Gastroesophageal sphincter (tissue), 4 donors: ENCODE results near the gene ADAT3. TPM values are rescaled to one million over a fixed set of nuclear protein-coding genes. Genes with fewer than 3 reads are reported as not detected.

Source experiments
- ATAC-seq: fragments of 150-250 bp; one replicate; pipeline ENCODE4 v1.9.1; 2016; ENCODE audit warnings: mild to moderate bottlenecking, moderate library complexity
- H3K27ac ChIP-seq, 4 donors: fragments of 200-600 bp; sonication (generic) in 3 of 4; 1 replicate in 3 of 4; 2 replicates in 1 of 4; pipeline ENCODE4 v1.5.1; 2016 to 2019
- H3K27me3 ChIP-seq: fragments of 200-600 bp; sonication (generic); one replicate; pipeline ENCODE4 v1.5.1; 2019
- H3K36me3 ChIP-seq, 2 donors: fragments of 200-600 bp; sonication (generic); one replicate each; pipeline ENCODE4 v1.5.1; 2019; ENCODE audit warnings: control low read depth in 1 of 2
- H3K4me1 ChIP-seq, 3 donors: fragments of 200-600 bp; sonication (generic); 1 replicate in 2 of 3; 2 replicates in 1 of 3; pipeline ENCODE4 v1.5.1; 2016 to 2019; ENCODE audit warnings: control low read depth in 2 of 3
- H3K4me3 ChIP-seq, 2 donors: fragments of 200-600 bp; sonication (generic); one replicate each; pipeline ENCODE4 v1.5.1; 2019; ENCODE audit warnings: mild to moderate bottlenecking in 1 of 2, moderate library complexity in 1 of 2
- H3K9me3 ChIP-seq, 3 donors: fragments of 200-600 bp; sonication (generic); one replicate each; pipeline ENCODE4 v1.5.1; 2017 to 2019; ENCODE audit warnings: control low read depth in 2 of 3
- EP300 ChIP-seq: sonication (generic); formaldehyde crosslinking; IDR thresholded peaks from one replicate; pipeline ENCODE4 v1.6.1; 2017; ENCODE audit warnings: antibody characterized with exemption, mild to moderate bottlenecking
- POLR2A ChIP-seq, 2 donors: fragments of 450-650 bp; IDR thresholded peaks; one replicate each; pipeline ENCODE4 v1.6.1; 2017; ENCODE audit warnings: antibody characterized with exemption in 2 of 2, mild to moderate bottlenecking in 2 of 2, moderate library complexity in 1 of 2
- POLR2AphosphoS5 ChIP-seq: sonication (generic); formaldehyde crosslinking; IDR thresholded peaks from one replicate; pipeline ENCODE4 v1.6.1; 2017; ENCODE audit warnings: antibody characterized with exemption
- WGBS, 2 donors: methylation state at CpG; one replicate each; pipeline ENCODE4 v1.1.5; 2018; ENCODE audit warnings: low coverage in 1 of 2; 5-methylcytosine and 5-hydroxymethylcytosine counted together
- total RNA-seq, 4 donors: library from RNA; depleted of rRNA; stranded (reverse); fragments of >200 nt; gene quantifications; one replicate each; pipeline ENCODE4 v1.1.0, GENCODE V29; 2016
- TF ChIP-seq, protein P1 (sequence below), 4 experiments: fragments of 200-600 bp in 2 of 4; fragments of 450-650 bp in 2 of 4; sonication (generic) in 1 of 4; IDR thresholded peaks; one replicate each; pipeline ENCODE4 v1.5.1; 2017 to 2019; ENCODE audit warnings: antibody characterized with exemption in 4 of 4, mild to moderate bottlenecking in 2 of 4, moderate library complexity in 2 of 4

The ADAT3 gene
- total RNA-seq, 4 donors from 2014 or later = 0.47 to 4.2 (median 2.3) TPM

DNA sequence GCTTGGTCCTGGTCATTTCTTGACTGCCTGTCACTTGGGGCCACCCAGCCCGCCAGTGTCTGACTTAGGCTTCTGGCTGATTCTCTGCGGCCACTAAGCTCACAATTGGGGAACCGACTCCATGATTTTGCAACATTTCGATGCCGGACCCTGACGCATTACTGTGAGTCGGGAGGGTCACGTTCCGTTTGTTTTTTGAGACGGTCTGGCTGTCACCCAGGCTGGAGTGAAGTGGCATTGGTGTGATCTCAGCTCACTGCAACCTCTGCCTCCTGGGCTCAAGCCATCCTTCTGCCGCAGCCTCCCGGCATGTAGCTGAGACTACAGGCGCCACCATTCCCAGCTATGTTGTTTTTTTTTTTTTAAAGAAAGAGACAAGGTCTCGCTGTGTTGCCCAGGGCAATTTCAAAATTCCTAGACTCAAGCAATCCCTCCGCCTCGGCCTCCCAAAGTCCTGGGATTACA lies 3.2 kb upstream of the ADAT3 start:
- Histone ChIP-seq H3K4me1 (peaks cover 0 to 38% (median 4%) of the 10 kb centered on the region in 3 donors), H3K36me3 (no peaks in the 10 kb centered on the region), H3K27ac (peak overlapping the region in 3 of 4 donors; percentile 26 to 59 (median 36)), H3K4me3 (no peak overlapping the region), H3K27me3 (no peaks in the 10 kb centered on the region), H3K9me3 (no peaks in the 10 kb centered on the region)
- ATAC-seq = no peak
- WGBS, 2 donors = 62 to 100% methylated on average over 2 to 8 of the region's 16 CpGs
- TF ChIP-seq POLR2AphosphoS5 (no peak), POLR2A (IDR thresholded peaks at IDR 0.05) (no peak)

DNA sequence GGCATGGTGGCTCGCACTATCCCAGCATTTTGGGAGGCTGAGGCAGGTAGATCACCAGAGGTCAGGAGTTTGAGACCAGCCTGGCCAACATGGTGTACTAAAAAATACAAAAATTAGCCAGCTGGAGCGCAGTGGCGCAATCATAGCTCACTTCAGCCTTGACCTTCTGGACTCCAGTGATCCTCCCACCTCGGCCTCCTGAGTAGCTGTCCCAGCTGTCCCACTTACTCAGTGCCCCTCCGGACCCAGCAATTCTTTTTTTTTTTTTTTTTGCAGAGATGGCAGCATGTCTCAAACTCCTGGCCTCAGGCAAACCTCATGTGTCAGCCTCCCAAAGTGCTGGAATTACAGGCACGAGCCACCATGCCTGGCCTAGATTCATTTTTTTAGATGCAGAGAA lies 2.3 kb upstream of the ADAT3 start:
- TF ChIP-seq POLR2A (IDR thresholded peaks at IDR 0.05) = no peak
- no peak for TF ChIP-seq POLR2AphosphoS5
- no peak for TF ChIP-seq EP300
- TF ChIP-seq, protein P1, sequence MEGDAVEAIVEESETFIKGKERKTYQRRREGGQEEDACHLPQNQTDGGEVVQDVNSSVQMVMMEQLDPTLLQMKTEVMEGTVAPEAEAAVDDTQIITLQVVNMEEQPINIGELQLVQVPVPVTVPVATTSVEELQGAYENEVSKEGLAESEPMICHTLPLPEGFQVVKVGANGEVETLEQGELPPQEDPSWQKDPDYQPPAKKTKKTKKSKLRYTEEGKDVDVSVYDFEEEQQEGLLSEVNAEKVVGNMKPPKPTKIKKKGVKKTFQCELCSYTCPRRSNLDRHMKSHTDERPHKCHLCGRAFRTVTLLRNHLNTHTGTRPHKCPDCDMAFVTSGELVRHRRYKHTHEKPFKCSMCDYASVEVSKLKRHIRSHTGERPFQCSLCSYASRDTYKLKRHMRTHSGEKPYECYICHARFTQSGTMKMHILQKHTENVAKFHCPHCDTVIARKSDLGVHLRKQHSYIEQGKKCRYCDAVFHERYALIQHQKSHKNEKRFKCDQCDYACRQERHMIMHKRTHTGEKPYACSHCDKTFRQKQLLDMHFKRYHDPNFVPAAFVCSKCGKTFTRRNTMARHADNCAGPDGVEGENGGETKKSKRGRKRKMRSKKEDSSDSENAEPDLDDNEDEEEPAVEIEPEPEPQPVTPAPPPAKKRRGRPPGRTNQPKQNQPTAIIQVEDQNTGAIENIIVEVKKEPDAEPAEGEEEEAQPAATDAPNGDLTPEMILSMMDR (IDR thresholded peaks at IDR 0.05) = no peak
- H3K27ac ChIP-seq = peak overlapping the region in 1 of 4 donors; percentile 38
- H3K4me1 ChIP-seq = peaks cover 0 to 38% (median 4%) of the 10 kb centered on the region in 3 donors
- no peaks in the 10 kb centered on the region for H3K36me3 ChIP-seq
- H3K4me3 ChIP-seq = no peak overlapping the region
- ATAC-seq = no peak
- H3K27me3 ChIP-seq = no peaks in the 10 kb centered on the region
- 56 to 67% methylated on average over 2 to 6 of the region's 6 CpGs for WGBS, 2 donors
- H3K9me3 ChIP-seq = no peaks in the 10 kb centered on the region

DNA sequence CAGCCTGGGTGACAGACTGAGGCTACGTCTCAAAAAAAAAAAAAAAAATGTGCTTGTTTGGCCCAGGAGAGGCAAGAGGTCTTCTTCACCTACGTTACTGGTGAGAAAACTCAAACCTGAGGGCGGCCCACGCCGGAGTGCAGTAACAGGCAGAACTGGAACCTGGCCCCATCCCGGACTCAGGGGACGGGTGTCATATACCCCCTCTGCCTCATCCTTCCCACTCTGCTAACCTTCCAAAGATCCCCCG lies 414 bp upstream of the ADAT3 start:
- 49 to 51% methylated on average over 7 to 8 of the region's 8 CpGs for WGBS, 2 donors
- H3K27ac ChIP-seq = peak overlapping the region in 3 of 4 donors; percentile 88 to 91 (median 88)
- no peak for TF ChIP-seq POLR2AphosphoS5
- TF ChIP-seq POLR2A (IDR thresholded peaks at IDR 0.05) = no peak
- TF ChIP-seq, protein P1 (IDR thresholded peaks at IDR 0.05) = no peak
- no peak for TF ChIP-seq EP300
- ATAC-seq = no peak
- H3K36me3 ChIP-seq = no peaks in the 10 kb centered on the region
- H3K27me3 ChIP-seq = no peaks in the 10 kb centered on the region
- no peaks in the 10 kb centered on the region for H3K9me3 ChIP-seq
- peaks cover 0 to 54% (median 4%) of the 10 kb centered on the region in 3 donors for H3K4me1 ChIP-seq
- H3K4me3 ChIP-seq = peak overlapping the region in 1 of 2 donors; percentile 73

DNA sequence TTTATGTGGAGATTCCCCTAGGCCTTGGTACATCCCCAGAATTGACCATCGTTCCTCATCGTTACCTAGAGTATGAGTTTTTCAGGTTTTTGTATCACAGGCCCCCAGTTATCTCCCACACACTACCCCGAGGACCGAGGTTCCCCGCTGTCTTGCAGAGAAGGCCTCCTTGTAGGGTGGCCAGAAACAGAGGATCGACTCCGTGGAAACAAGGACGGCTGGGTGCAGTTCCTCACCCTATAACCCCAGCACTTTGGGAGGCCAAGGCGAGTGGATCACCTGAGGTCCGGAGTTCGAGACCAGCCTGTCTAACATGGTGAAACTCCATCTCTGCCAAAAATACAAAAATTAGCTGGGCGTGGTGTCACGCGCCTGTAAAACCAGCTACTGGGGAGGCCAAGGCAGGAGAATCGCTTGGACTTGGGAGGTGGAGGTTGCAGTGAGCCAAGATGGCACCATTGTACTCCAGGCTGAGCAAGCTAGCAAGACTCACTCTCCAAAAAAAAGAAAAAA lies 720 bp downstream of the ADAT3 start:
- H3K4me3 ChIP-seq = peak overlapping the region; percentile 38 to 73
- no peaks in the 10 kb centered on the region for H3K36me3 ChIP-seq
- H3K4me1 ChIP-seq = peaks cover 0 to 58% (median 4%) of the 10 kb centered on the region in 3 donors
- H3K9me3 ChIP-seq = no peaks in the 10 kb centered on the region
- H3K27ac ChIP-seq = peak overlapping the region in 3 of 4 donors; percentile 88 to 91 (median 88)
- no peaks in the 10 kb centered on the region for H3K27me3 ChIP-seq
- ATAC-seq = no peak
- TF ChIP-seq EP300 (no peak), POLR2AphosphoS5 (no peak), POLR2A (IDR thresholded peaks at IDR 0.05) (no peak)
- TF ChIP-seq, protein P1 (IDR thresholded peaks at IDR 0.05) = no peak
- 70 to 92% methylated on average over 4 to 6 of the region's 15 CpGs for WGBS, 2 donors

DNA sequence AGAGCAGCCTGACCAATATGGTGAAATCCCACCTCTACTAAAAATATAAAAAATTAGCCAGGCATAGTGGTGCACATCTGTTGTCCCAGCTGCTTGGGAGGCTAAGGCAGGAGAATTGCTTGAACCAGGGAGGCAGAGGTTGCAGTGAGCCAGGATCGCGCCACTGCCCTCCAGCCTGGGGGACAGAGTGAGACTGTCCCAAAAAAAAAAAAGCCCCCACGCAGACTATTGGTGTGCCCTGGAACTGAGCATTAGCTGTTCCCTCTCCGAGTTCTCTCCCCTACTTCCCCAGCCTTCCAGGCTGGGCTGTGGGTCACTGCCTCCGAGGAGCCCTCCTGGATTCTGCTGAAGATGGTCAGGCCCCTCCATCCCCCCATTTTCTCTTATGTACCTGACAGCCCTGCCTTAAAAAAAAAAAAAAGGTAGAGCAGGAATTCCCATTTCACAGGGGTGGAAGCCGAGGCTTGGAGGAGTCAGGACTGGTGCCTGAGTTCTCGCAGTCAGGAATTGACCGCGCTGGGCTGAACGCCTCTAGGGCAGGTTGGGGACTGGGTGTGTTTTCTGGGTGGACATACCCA lies 1.9 kb downstream of the ADAT3 start:
- H3K36me3 ChIP-seq = peaks cover 0 to 4% of the 10 kb centered on the region in 2 donors
- no peak for TF ChIP-seq POLR2A (IDR thresholded peaks at IDR 0.05)
- TF ChIP-seq EP300 = no peak
- TF ChIP-seq, protein P1 (IDR thresholded peaks at IDR 0.05) = no peak
- no peak for TF ChIP-seq POLR2AphosphoS5
- no peak overlapping the region for H3K4me3 ChIP-seq
- no peaks in the 10 kb centered on the region for H3K9me3 ChIP-seq
- ATAC-seq = no peak
- peaks cover 0 to 58% (median 4%) of the 10 kb centered on the region in 3 donors for H3K4me1 ChIP-seq
- WGBS, 2 donors = 83 to 86% methylated on average over 1 of the region's 10 CpGs
- no peak overlapping the region for H3K27ac ChIP-seq
- H3K27me3 ChIP-seq = no peaks in the 10 kb centered on the region
